GM10248 (cell line): ENCODE measurements around the gene NWD2.
A peak's percentile ranks its signal among the peaks of the same experiment; 100 is the strongest.

ENCODE experiments used
- CTCF ChIA-PET: fragments of 300-600 bp; sonication (Branson Sonifier 250); formaldehyde crosslinking; extraction: SDS; loops from one replicate; lab custom pipeline; 2021; ENCODE audit warnings: antibody characterized with exemption; lab: Yijun Ruan, JAX
- POLR2A ChIA-PET: fragments of 350-650 bp; sonication (Branson Sonifier 250); formaldehyde crosslinking; extraction: SDS; loops from one replicate; lab custom pipeline; 2020; ENCODE audit warnings: antibody characterized with exemption; lab: Yijun Ruan, JAX
- DNase-seq: peaks from one replicate; pipeline ENCODE4 v3.0.0; 2012; ENCODE audit errors: extremely low spot score
- CTCF ChIP-seq: IDR thresholded peaks from 2 replicates; pipeline ENCODE4 v1.5.1; 2012; ENCODE audit warnings: mild to moderate bottlenecking, low read depth; ENCODE audit errors: extremely low read depth, missing control alignments, control extremely low read depth

Gene NWD2

GRCh38 chr4:37450911-37451310 lies 206.4 kb downstream of the NWD2 start:
- POLR2A ChIA-PET: no interaction called here
- no peak for TF ChIP-seq CTCF
- DNase-seq: no peak
- CTCF ChIA-PET: interaction anchor here (1.0 to 3.6 kb wide), 6 partner anchors 8 to 119 kb away, joined by 3 to 21 read pairs (median 4); no protein-coding TSS in a partner anchor

- no peak for TF ChIP-seq CTCF
- no peak for DNase-seq
- POLR2A ChIA-PET: no interaction called here
- CTCF ChIA-PET: interaction anchor here (0.7 to 3.6 kb wide), 9 partner anchors 9 to 118 kb away, joined by 3 to 21 read pairs (median 4); no protein-coding TSS in a partner anchor
These were observed 207.1 kb downstream of the NWD2 start for GRCh38 chr4:37451656-37452055.

- ChIA-PET CTCF (interaction anchor here (0.9 to 3.6 kb wide), 14 partner anchors 11 to 349 kb away, joined by 3 to 36 read pairs (median 6); no protein-coding TSS in a partner anchor), POLR2A (interaction anchor here (0.5 kb wide), 1 partner anchor 36 kb away, joined by 6 read pairs; no protein-coding TSS in a partner anchor)
- peak; percentile 71 for DNase-seq
- peak; percentile 72 for TF ChIP-seq CTCF
These were observed 208.4 kb downstream of the NWD2 start for GRCh38 chr4:37452952-37453280.

GRCh38 chr4:37453281-37453998 lies 208.9 kb downstream of the NWD2 start:
- ChIA-PET CTCF (interaction anchor here (0.9 to 3.6 kb wide), 15 partner anchors 11 to 348 kb away, joined by 3 to 36 read pairs (median 6); no protein-coding TSS in a partner anchor), POLR2A (interaction anchor here (0.5 kb wide), 1 partner anchor 37 kb away, joined by 6 read pairs; no protein-coding TSS in a partner anchor)
- TF ChIP-seq CTCF: no peak
- peak; percentile 66 for DNase-seq

GRCh38 chr4:37453999-37454800 lies 209.7 kb downstream of the NWD2 start:
- POLR2A ChIA-PET: no interaction called here
- DNase-seq: no peak
- no peak for TF ChIP-seq CTCF
- CTCF ChIA-PET: interaction anchor here (1.0 to 3.6 kb wide), 12 partner anchors 11 to 147 kb away, joined by 3 to 36 read pairs (median 6); no protein-coding TSS in a partner anchor
